ENCODE results near the gene SYNRG. TPM values are rescaled to one million over a fixed set of nuclear protein-coding genes. Genes with fewer than 3 reads are reported as not detected.

Gene SYNRG
- polyA plus RNA-seq, 1 donor (not counting 4 experiments of a cell fraction or from before 2014, with no cell fraction given): 9.2 TPM

DNA sequence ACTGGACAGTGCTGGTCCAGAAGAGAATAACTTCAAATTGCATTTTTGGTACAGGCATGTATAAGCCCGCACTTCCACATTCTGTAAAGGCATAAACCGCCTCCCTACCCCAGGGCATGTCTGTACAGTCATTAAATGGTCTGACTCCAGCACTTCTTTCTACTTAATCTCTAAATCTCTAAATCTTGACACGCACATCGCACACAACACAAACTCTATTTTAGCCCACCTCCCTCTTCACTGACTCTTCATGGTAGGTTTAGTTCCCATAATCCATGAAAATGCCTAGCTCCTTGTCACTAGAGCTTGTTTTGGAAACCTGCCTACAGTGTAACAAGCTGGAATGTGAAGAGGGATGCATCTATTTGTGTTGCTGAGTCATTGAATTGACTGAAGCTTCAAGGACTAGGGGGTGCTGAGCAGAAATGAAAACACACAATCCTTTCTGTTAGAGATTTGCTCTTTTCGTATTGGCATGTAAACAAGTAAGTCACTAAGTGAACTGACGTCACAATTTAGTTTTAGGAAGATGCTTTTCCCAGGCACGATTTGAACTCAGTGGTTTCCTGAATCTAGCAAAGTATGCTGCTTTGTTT is 121.1 kb downstream of the SYNRG start:
- H3K27me3 ChIP-seq (ENCODE audit: control insufficient read depth, extremely low read depth, insufficient read depth, low read length): no peaks in the 10 kb centered on the region
- no peak for DNase-seq (ENCODE audit: low read depth, low spot score)
- peaks cover 33% of the 10 kb centered on the region for H3K4me1 ChIP-seq (ENCODE audit: control insufficient read depth, extremely low read depth, insufficient read depth, low read length)
- dilution Hi-C loops (cut with MboI; ENCODE audit: extremely low pct_ligation_motif_present, low sequenced_read_pairs): no loop called here
- no peaks in the 10 kb centered on the region for H4K20me1 ChIP-seq (ENCODE audit: control insufficient read depth, extremely low read depth, insufficient read depth, low read length)
- H3K9me1 ChIP-seq (ENCODE audit: control insufficient read depth, extremely low read depth, insufficient read depth, low read length): no peaks in the 10 kb centered on the region
- H3K4me2 ChIP-seq (ENCODE audit: control insufficient read depth, extremely low read depth, insufficient read depth, low read depth, low read length): peak overlapping the region; percentile 86
- H2AFZ ChIP-seq (ENCODE audit: control insufficient read depth, low read length): no peak overlapping the region
- H3K9me3 ChIP-seq (ENCODE audit: control insufficient read depth, low read depth, low read length): no peaks in the 10 kb centered on the region
- H3K27ac ChIP-seq (ENCODE audit: control insufficient read depth, insufficient read depth, low read length): peak overlapping the region; percentile 99
- H3K9ac ChIP-seq (ENCODE audit: control insufficient read depth, extremely low read depth, insufficient read depth, low read length): peak overlapping the region; percentile 89
- FAIRE-seq: no peak
- H3K4me3 ChIP-seq (ENCODE audit: control insufficient read depth in 2 of 3, extremely low read depth in 1 of 3, insufficient read depth in 2 of 3, low read depth in 1 of 3, low read length in 3 of 3): peak overlapping the region; percentile 67 to 81 (median 71)
- TF ChIP-seq, protein P1, sequence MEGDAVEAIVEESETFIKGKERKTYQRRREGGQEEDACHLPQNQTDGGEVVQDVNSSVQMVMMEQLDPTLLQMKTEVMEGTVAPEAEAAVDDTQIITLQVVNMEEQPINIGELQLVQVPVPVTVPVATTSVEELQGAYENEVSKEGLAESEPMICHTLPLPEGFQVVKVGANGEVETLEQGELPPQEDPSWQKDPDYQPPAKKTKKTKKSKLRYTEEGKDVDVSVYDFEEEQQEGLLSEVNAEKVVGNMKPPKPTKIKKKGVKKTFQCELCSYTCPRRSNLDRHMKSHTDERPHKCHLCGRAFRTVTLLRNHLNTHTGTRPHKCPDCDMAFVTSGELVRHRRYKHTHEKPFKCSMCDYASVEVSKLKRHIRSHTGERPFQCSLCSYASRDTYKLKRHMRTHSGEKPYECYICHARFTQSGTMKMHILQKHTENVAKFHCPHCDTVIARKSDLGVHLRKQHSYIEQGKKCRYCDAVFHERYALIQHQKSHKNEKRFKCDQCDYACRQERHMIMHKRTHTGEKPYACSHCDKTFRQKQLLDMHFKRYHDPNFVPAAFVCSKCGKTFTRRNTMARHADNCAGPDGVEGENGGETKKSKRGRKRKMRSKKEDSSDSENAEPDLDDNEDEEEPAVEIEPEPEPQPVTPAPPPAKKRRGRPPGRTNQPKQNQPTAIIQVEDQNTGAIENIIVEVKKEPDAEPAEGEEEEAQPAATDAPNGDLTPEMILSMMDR (optimal IDR thresholded peaks at IDR 0.05 in 1 of 3, IDR thresholded peaks at IDR 0.05 in 1 of 3, conservative IDR thresholded peaks at IDR 0.05 in 1 of 3; ENCODE audit: extremely low read depth in 1 of 3, insufficient read depth in 2 of 3, low read length in 3 of 3): no peak
- TF ChIP-seq EZH2 (IDR thresholded peaks at IDR 0.05; ENCODE audit: low read length): no peak
- H3K79me2 ChIP-seq (ENCODE audit: control insufficient read depth, insufficient read depth, low read length): peaks cover 28% of the 10 kb centered on the region
- peaks cover 0 to 2% of the 10 kb centered on the region in 2 experiments for H3K36me3 ChIP-seq (ENCODE audit: control insufficient read depth in 2 of 2, extremely low read depth in 1 of 2, insufficient read depth in 2 of 2, low read length in 2 of 2)

DNA sequence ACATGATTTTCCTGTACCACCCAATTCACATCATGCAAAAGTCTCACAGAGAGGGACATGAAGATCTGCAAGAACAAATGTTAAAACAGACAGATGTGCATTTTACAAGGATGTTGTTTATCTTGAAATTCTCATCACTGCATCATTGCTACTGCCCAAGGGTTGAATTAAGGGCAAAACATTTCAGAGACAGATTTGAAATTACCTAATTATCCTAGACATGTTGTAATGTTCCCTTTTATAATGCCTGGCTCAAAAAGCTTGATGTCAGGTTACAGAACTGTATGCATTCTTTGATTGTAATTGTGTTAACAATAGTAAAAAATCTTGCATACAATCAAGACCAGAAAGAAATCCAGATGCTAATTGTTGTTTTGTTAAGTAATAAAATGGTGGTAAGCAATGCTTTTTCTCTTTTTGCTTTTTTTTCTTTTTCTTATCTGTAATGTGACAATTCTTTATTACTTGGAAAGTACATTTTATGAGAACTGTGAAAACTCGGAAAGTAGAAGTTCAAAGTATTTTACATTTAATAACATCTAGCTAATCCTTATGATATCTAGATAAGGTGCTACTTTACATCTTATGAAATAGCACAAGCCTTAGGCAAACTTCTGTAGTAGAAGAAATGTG is 123.2 kb downstream of the SYNRG start:
- no peaks in the 10 kb centered on the region for H3K9me1 ChIP-seq (ENCODE audit: control insufficient read depth, extremely low read depth, insufficient read depth, low read length)
- no peak for DNase-seq (ENCODE audit: low read depth, low spot score)
- no peaks in the 10 kb centered on the region for H3K36me3 ChIP-seq (ENCODE audit: control insufficient read depth in 2 of 2, extremely low read depth in 1 of 2, insufficient read depth in 2 of 2, low read length in 2 of 2)
- peaks cover 11% of the 10 kb centered on the region for H3K79me2 ChIP-seq (ENCODE audit: control insufficient read depth, insufficient read depth, low read length)
- H4K20me1 ChIP-seq (ENCODE audit: control insufficient read depth, extremely low read depth, insufficient read depth, low read length): no peaks in the 10 kb centered on the region
- H3K4me1 ChIP-seq (ENCODE audit: control insufficient read depth, extremely low read depth, insufficient read depth, low read length): peaks cover 37% of the 10 kb centered on the region
- H3K27me3 ChIP-seq (ENCODE audit: control insufficient read depth, extremely low read depth, insufficient read depth, low read length): no peaks in the 10 kb centered on the region
- H3K4me3 ChIP-seq (ENCODE audit: control insufficient read depth in 2 of 3, extremely low read depth in 1 of 3, insufficient read depth in 2 of 3, low read depth in 1 of 3, low read length in 3 of 3): no peak overlapping the region
- H3K27ac ChIP-seq (ENCODE audit: control insufficient read depth, insufficient read depth, low read length): no peak overlapping the region
- no peak for FAIRE-seq
- no peak for TF ChIP-seq EZH2 (IDR thresholded peaks at IDR 0.05; ENCODE audit: low read length)
- TF ChIP-seq, protein P1 (optimal IDR thresholded peaks at IDR 0.05 in 1 of 3, IDR thresholded peaks at IDR 0.05 in 1 of 3, conservative IDR thresholded peaks at IDR 0.05 in 1 of 3; ENCODE audit: extremely low read depth in 1 of 3, insufficient read depth in 2 of 3, low read length in 3 of 3): no peak
- H2AFZ ChIP-seq (ENCODE audit: control insufficient read depth, low read length): no peak overlapping the region
- no peaks in the 10 kb centered on the region for H3K9me3 ChIP-seq (ENCODE audit: control insufficient read depth, low read depth, low read length)
- dilution Hi-C loops (cut with MboI; ENCODE audit: extremely low pct_ligation_motif_present, low sequenced_read_pairs): no loop called here
- H3K4me2 ChIP-seq (ENCODE audit: control insufficient read depth, extremely low read depth, insufficient read depth, low read depth, low read length): no peak overlapping the region
- H3K9ac ChIP-seq (ENCODE audit: control insufficient read depth, extremely low read depth, insufficient read depth, low read length): no peak overlapping the region
